ENCODE data around the gene AZI2.

Gene AZI2, protein sequence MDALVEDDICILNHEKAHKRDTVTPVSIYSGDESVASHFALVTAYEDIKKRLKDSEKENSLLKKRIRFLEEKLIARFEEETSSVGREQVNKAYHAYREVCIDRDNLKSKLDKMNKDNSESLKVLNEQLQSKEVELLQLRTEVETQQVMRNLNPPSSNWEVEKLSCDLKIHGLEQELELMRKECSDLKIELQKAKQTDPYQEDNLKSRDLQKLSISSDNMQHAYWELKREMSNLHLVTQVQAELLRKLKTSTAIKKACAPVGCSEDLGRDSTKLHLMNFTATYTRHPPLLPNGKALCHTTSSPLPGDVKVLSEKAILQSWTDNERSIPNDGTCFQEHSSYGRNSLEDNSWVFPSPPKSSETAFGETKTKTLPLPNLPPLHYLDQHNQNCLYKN

GRCh38 chr3:28348629-28349468 is at the start of gene AZI2, which contains the start of gene ZCWPW2:
AZI2 (minus strand) TSS chr3:28348824; CDS start chr3:28340617, 8,207 bp downstream.
ZCWPW2 (plus strand) TSS chr3:28348721; CDS start chr3:28413069, 64,348 bp downstream.
- peak; percentile 89 for DNase-seq

GRCh38 chr3:28388978-28389377 is 40.4 kb upstream of the AZI2 start:
- no peak for DNase-seq

DNA sequence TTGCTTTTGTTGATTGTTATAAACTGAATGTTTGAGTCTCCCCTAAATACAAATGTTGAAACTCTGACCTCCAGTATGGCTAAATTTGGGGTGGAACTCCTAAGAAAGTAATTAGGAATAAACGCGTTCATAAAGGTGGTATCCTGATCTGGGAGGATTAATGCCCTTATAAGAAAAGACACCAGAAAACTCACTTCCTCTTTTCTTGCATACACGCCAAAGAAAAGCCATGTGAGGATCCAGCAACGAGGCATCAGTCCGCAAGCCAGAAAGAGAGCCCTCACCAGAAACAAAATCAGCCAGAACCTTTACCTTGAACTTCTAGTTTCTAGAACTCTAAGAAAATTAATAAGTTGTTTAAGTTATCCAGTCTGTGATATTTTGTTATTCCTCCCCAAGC is 37.4 kb upstream of the AZI2 start:
- DNase-seq, result no peak

- DNase-seq, result no peak
These were observed 27.8 kb upstream of the AZI2 start for GRCh38 chr3:28376424-28376823.

GRCh38 chr3:28349469-28350000 is 911 bp upstream of the AZI2 start:
- no peak for DNase-seq

GRCh38 chr3:28348265-28348628 is 377 bp downstream of the AZI2 start:
- no peak for DNase-seq

GRCh38 chr3:28347374-28348264 is 1.0 kb downstream of the AZI2 start:
- no peak for DNase-seq

DNA sequence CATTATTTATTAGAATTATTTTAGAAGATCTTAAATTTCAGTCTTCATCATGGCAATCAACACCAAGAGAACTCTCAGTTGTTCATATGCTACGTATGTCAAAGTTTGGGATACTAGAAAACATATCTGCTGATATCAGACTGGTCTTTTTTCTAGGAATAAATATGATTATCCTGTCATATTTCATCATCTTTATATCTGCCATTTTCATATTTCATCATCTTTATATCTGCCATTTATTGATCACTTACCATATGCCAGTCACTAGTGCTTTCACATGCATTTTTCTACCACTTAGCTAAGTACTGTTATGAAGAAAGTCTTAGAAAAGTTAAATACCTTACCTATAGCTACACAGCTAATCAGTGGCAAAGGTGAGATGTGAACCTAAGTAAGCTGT is 2.9 kb downstream of the AZI2 start:
- DNase-seq, result no peak

- no peak for DNase-seq
These were observed 5.5 kb downstream of the AZI2 start for GRCh38 chr3:28343144-28343543.

DNA sequence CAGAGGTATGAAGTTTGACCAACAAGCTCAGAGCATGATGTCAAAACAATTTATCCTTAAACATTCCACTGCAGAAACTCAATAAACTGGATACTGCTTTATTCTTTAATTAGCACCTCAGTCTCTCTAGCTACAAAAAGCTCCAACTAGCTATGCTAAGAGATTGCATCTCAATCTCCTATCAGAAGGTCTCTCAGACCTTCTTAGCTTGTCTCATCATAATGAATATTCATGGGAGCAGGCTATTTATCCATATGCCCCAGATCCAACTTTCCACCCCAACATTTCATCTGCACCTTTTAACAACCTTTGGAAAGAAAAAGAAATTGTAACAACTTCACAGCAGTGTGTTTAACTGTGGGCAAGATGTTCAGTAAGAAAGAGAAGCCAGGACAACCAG is 11.4 kb downstream of the AZI2 start:
- no peak for DNase-seq

DNA sequence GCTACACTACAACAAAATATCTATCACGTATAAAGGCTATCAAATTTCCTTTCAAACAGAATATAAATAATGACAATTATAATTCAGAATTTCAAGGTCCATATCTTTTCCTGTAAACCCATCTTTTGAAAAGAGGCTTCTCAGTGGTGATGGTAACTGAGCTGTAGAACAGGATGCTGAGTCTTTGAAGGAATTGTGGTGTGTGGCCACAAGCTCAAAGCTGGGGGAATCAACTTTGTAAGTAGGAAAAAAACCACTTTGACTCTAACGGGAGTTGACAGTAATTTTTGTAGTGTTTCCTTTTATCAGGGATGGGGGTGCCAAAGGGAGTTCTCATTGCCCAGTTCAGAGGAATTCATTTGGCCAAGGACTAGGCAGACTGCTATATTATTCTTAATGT is 13.4 kb downstream of the AZI2 start:
- no peak for DNase-seq

DNA sequence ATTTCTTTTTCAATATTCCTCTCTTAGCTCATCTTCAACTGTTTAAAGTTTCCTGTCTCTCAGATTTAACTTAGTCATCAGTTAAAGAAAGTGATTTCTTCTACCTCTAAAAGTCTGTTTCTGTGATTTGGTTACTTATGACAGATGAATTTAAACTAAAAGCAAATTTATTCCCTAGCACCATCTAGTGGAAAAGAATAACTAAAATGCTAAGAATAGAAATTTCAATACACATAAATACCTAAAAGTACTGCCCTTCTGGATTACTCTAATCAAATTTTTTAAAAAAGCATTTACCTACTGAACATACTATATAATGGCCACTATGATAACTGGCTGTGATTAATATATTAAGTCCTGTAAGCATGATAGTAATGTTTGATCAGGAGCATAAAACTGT is 14.1 kb downstream of the AZI2 start:
- no peak for DNase-seq

DNA sequence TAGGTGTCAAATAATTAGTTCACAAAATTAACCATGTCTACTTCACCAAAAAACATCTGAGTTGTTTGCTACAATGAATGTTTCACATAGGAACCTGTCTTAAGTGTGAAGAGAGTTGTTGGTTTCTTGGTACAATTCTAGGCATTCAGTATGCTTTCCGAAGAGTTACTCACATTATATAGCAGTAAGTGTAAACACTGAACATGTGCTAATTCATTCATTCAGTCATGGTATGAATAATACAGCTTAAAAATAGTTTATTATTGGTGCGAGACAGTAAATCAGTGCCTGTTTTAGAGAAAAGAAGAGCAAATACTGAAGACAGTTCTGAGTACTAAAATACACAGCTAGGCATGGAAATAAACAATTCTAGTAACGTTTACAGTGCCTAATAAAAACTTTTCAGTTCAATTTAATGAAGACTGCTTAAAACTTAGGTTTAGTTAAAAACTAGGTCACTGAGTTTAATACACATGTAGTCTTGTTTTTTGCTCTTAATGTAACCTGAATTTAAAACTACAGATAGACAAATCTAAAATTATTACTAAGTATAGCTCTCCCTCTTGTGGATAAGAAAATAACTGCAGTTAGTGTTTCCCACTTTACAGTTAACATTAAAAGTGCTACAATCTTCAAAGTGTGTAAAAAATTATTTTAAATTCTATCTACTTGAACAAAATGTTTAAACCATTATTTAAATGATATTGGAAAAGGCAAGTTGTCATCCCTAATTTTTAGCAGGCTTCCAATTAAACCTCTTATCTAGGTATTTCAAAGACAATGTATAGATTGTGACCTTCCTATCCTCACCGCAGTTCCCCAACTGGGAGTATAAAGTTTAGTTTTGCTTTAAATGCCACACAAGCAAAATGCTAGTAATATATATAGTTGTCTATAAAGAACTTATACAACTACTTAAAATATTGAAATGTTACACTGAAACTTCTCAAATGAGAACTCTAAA is 20.2 kb downstream of the AZI2 start:
- DNase-seq, result peak; percentile 3

DNA sequence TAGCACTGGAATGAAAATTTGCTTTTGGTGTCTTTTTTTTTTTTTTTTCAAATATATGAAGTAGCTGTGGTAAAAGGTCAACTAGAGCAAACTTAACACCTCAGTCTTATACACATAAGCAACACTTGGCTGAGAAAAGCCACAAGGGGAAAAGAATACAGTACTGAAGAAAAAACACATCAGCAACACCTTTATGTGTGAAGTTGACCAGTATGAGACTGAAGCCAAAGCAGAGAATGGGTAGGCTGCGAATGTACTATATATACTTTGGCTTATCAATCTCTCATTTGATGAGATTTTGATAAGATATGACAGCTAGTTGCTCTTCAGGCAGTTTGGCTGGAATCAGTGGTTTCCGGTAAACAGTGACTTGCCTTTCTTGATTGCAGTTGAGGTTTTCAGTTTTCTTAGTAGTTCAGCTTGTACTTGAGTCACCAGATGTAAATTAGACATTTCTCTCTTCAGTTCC is 22.1 kb downstream of the AZI2 start:
- DNase-seq, result no peak

- no peak for DNase-seq
These were observed 26.2 kb downstream of the AZI2 start for GRCh38 chr3:28322464-28322863.

DNA sequence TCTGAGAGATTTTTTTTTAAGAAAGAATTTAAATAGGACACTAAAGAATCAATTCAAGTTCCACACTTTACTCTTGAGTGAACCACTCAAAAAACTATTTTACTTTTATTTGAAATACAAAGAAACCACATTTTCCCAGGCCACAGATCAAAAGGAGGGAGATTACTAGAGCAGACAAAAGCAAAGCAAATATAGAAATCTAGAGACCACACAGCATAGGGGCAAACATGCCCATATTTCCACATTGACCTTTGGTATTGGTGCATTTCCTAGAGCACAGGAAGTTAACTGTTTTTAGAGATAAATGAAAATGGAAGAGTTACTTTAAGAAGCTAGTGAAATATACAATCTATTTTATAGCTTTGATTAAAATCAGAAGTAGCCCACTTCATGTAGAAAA is 27.6 kb downstream of the AZI2 start:
- DNase-seq, result no peak

GRCh38 chr3:28317438-28318022 is 31.1 kb downstream of the AZI2 start:
- peak; percentile 25 for DNase-seq

- DNase-seq, result no peak
These were observed 32.4 kb downstream of the AZI2 start for GRCh38 chr3:28316226-28316625.

DNA sequence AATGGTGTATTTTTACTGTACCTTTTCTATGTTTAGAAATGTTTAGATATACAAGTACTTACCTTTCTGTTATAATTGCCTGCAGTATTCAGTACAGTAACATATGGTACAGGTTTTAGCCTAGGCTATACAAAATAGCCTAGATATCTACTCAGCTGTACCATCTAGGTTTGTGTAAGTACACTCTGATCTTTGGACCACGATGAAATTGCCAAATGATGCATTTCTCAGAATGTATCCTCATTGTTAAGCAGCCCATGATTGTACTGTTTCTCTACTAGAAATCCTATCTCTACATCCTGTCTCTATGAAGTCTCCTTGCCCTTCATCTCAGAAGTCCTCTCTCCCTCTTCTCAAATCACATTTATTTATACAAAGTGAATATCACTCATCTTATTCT is 32.9 kb downstream of the AZI2 start:
- no peak for DNase-seq

GRCh38 chr3:28308196-28308595 is 40.4 kb downstream of the AZI2 start:
- DNase-seq, result no peak

- no peak for DNase-seq
These were observed 46.9 kb downstream of the AZI2 start for GRCh38 chr3:28301688-28302087.
